HG03060 (cell line): ENCODE data around the gene LETM1.

ENCODE experiments used
- ATAC-seq: cut with Tn5 transposase; IDR thresholded peaks from one replicate; pipeline ENCODE4 v1.9.1; 2021; ENCODE audit warnings: low read depth, moderate number of reproducible peaks; ENCODE audit not compliant: unreplicated experiment

The LETM1 gene

DNA sequence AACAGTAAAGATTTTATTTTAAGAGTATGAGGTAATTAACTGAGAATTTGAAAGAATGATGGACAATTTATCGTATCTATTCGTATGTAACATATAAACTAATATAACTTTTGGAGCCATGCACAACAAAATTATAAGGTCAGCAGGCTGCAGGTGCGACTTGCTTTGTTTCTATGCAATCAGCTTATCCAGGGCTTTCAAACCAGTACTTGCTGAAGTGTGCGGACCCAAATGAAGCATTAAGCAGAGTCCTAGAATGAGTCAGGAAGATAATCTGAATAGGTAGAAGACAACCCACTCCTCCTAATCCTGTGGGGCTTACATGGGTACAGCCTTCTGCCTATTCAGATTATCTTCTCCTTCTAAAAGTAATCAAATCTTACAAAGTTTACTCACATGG lies 17.3 kb upstream of the LETM1 start:
- no peak for ATAC-seq

DNA sequence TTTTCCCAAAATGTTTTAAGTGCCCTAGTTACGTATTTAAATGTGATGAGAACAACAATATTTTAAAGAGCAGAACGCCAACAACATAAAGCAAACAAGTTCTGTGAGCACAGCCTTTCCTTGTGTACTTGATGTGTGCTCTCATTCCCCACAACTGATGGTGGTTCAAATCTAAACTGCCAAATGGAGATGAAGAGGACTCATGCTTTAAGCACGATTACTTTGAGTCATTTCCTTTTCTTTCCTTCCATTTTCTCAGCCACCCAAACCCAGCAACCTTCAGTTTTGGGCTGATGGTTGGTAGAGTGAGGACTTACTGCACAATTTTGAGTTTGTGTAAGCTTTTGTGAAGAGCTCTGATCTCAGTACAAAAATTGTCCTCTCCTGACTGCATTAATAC lies 16.9 kb upstream of the LETM1 start:
- ATAC-seq: no peak

DNA sequence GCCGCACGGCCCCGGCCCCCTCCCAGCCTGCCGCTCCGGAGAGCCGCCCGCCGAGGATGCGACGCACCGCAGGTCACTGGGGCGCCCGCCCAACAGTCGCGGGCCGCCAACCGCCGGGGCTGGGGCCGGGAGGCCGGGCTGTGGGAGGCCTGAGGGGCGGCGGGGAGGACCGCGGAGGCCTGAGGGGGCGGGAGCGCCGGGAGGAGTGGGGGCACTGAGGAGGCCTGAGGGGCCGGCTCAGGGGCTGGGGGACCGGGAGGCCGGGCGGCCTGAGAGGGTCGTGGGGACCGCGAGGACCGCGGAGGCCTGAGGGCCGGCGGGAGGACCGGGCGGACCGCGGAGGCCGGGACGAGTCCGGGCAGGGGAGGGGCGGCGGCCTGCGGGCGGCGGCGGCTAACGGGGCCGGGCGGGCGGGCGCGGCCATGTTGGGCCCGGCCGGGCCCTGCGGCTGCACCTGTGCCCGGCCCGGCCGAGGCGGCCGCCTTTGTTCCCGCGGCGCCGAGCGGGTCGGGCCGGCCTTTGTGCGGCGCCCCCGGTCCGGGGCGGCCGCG lies 15.6 kb upstream of the LETM1 start:
- ATAC-seq: no peak

DNA sequence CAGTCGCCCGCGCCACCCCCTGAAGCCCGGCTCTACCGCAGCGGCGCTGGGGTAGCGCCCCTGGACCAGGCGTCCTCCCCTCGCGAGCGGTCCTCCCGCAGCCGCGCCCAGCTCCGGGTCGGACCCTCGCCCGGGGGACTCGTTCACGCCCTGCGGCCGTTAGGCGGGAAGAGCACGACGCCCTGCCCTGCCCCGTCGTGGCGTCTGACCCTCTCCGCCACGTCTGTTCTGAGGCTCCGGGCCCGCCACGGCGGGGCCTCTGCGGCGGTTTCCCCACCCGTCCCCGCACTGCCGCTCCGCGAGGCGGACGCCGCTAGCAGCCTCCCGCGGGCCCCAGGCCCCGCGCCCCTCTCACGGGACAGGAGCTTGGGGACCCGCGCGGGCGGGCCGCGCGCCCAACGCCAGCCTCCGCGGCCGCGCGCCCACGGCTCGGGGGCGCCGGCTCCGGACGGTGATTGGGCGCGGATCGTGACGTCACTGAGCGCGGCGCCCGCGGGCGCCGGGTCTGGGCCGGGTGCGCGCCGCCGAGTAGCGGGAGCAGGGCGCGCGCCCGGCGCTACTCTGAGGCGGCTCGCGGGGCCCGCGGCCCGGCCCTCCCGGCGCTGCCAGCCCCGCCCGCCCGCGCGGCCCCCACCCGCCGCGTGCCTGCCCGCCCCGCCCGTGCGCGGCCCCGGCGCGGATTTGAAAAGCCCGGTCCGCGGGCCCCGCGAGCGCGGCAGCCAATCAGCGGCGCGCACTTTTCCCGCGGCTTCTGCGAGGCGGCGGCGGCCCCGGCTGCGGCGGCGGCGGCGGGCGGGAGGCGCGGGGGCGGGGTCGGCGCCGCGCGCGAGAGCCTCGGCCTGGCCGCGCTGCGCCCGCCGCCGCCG lies 14.9 kb upstream of the LETM1 start, which contains the start of gene NSD2:
Gene NSD2, plus strand, starts transcription at position 816 of the 866 bp plus-strand sequence. CDS start 29,262 bp downstream, outside the sequence.
- ATAC-seq: peak; percentile 23

DNA sequence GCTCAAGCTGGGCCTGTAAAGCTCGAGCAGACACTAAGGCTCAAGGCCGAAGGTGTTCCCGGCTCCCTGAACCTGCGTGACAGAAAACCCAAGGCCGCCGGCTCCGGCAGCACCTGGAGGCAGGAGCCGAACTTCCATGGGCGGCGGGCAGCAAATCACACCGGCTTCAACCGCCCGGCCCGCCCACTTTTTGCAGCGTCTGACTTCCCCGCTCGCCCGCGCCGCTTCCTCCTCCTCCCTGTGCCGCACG lies 14.3 kb upstream of the LETM1 start:
- ATAC-seq: peak; percentile 35

DNA sequence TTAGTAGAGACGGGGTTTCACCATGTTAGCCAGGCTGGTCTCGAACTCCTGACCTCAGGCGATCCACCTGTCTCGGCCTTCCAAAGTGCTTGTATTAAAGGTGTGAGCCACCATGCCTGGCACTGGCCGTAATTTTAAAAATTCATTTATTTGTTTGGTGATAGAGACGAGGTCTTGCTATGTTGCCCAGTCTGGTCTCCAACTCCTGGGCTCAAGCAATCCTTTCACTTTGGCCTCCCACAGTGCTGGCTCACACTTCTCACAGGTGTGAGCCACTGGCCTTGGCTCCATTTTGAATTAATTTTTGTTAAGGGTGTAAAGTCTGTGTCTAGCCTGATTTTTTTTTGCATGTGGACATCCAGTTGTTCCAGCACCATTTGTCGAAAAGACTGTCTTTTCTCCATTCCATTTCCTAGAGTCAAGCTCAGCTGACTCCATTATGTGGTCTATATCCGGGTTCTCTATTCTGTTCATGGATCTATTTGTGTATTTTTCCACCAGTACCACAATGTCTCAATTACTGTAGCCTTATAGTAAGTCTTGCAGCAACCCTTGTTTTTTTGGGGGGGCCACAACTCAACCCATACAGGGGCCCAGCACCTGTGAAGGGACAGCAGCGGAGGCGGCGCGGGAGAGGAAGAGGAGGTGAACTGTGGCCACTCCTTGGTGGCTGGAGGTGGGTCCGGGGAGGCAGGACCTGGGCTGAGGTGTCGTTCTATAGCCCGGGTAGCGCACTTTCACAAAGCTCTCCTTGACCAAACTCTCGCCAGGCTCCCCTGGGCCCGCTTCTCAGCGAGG lies 13.8 kb upstream of the LETM1 start:
- ATAC-seq: peak; percentile 4

DNA sequence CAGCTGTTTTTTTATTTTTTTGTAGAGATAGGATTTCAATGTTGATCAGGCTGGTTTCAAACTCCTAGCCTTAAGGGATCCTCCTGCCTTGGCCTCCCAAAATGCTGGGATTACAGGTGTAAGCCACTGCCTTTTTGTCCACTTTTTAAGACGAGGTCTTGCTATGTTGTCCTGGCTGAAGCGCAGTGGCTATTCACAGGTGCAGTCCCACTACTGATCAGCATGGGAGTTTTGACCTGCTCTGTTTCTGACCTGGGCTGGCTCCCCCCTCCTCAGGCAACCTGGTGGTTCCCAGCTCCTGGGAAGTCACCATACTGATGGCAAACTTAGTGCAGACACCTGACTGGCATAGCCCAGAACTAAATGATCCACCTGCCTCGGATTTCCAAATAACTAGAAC lies 13.0 kb upstream of the LETM1 start:
- ATAC-seq: no peak

DNA sequence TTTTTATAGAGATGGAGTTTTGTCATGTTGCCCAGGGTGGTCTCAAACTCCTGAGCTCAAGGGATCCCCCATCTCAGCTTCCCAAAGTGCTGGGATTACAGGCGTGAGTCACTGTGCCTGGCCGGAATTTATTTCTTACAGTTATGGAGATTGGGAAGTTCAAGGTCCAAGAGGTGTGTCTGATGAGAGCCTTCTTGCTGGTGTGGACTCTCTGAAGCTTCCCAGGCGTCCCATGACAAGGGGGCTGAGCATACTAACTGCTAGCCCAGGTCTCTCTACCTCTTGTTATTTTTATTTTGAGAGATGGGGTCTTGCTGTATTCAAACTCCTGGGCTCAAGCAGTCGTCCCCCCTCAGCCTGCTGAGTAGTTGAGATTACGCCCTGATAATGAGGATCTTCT lies 12.3 kb upstream of the LETM1 start:
- no peak for ATAC-seq

DNA sequence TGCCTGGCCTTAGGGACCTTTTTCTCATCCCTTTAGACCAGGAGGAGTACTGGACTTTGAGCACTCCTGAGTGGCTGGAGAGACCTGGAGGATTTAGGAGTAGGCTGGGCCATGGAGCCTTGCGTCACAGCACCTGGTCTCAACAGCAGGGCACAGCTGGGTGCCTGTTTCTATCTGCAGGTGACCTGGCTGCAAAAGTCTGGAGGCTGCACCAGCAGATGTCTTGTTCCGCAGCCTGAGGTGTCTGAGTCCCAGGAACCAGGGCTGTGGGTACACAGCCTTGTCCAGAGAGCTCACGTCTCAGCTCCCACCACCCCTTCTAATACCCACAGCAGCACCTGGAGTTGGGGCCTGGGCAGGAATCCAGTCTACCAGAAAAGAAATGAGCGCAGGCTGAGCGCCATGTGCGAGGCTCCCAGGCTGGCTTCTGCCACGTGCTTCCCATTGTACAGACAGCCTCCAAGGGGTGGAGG lies 10.3 kb upstream of the LETM1 start:
- ATAC-seq: no peak

DNA sequence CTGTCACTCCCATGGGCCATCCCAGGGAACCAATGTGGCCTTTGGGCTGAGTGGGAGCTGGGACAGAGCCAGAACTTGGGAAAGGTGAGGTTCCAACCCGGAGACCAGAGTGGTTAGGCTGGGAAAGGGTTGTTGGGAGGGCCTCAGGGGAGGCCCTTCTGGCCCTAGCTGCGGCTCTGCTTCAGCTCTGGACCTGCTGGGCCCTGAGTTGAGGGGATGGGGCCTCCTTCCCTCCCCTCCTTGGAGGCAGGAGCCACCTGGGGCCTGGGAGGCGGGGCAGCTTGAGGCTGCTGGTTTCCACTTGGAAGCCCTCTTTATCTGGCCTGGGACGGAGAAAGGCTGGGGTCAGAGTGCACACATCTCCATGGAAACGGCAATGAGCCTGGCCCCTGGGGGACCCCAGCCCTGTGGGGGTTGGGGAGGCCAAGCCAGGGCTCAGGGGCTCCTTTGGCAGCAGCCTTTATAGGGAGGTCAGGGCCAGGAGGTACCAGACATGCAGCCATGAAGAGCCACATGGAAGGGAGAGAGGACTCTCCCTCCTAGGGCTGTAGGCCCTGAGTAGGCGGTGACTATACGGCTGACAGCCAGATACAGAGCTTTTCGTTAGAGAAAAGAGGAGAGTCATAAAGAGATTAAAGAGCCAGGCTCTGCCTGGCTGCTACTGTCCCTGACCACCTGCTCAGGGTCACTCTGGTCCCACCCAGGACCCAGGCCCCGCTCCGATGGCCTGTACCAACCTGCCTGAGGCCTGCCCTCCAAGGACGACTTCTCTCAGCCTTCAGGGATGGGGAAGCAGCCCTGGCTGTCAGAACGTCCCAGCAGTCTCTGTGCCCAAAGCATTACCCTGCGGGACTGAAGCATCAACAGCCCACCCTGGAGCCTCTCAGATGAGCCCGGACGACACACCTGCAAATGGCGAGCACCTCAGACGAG lies 8.4 kb upstream of the LETM1 start:
- no peak for ATAC-seq

DNA sequence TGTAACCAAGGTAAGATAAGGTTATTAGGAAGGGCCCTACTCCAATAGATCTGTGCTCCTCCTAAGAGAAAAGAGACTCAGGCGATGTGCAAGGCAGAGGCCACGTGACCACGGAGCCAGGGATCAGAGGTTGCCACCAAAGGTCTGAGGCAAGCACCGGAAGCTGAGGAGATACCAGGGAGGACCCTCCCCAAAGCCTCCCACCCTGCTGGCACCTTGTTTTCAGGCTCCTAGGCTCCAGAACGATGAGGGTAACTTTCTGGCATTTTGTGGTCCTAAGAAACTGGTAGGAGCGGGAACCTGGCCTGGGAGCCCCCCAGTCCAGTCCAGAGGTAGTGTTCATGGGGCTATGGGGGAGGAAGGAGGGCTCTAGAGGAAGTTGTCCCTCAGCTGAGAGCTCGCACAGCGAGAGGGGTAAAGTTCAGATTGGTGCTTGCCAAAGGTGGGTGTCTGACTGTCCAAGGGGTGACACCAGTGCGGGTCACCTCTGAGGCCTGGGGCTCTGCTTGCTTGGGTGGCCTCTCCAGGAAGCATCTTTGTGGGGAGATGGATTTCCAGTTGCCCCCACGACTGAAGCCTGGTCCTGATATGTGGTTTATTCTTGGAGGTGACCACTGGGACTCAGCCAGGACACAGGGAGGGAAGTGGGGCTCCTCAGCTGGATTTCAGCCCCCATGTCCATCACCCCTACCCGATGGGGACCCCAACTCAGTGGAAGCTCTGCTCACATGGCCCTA lies 7.5 kb upstream of the LETM1 start:
- no peak for ATAC-seq

DNA sequence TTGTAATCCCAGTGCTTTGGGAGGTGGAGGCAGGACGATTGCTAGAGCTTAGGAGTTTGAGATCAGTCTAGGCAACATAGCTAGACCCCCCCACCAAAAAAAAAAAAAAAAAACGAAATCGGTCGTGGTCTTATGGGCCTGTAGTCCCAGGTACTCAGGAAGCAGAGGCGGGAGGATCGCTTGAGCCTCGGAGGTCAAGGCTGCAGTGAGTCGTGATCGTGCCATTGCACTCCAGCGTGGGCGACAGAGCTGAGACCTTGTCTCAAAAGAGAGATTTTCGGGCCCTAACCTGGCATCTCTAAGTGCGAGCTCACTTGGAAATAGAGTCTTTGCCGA lies 7.0 kb upstream of the LETM1 start:
- no peak for ATAC-seq

DNA sequence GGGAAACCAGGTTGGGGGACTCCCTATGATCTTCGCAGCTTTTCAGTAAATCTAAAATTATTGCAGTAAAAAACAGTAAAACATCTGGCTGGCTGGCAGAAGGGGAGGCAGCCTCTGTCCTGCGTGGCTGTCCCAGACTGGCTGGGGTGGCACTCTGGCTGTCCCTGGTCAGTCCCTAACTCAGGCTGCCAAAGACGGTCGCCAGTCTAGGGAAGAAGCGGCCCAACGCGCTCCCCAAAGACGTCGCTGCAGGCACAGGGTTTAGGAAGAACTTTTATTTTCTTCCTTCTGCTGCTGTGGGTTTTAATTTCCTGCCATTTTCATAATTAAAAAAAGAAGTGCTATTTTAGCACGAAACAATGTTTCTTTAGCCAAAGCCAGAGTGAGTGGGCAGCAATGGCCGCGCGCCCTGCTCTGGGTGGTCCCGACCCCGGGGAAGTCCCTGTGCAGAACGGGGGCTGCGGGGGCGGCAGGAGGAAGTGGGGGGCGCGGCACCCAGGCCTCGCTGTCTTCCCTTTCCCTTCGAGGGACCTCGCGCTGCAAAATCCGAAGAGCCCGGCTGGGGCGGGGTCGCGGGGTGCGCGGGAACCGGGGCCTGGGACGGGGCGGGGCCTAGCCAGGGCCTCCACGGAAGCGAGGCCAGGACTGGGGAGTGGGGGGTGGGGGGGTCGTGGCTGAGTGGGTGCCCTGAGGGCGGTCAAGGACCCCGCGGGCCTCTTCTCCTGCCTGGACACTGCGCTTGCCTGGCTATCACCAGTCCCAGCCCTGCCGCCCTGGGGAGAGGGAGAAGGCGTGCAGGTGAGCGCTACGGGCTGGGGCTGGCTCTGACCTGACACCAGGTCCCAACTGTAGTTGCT lies 6.3 kb upstream of the LETM1 start:
- no peak for ATAC-seq

DNA sequence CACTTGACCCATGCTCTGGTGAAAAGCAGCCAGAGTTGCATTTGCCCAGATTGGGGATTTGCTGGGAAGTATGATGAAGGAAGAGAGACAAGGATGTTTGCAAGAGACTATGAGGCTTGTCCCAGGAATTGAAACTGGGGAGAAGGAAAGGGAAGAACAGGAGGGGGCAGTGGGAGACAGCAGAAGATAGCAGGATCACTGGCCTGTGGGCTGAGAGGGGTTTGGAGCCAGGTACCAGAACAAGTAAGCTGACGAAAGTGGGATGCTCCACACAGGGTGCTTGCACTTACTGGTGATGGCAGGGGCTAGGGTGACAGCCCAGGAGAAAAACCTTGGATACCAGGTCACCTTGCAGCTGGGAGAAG lies 3.4 kb upstream of the LETM1 start:
- ATAC-seq: no peak

DNA sequence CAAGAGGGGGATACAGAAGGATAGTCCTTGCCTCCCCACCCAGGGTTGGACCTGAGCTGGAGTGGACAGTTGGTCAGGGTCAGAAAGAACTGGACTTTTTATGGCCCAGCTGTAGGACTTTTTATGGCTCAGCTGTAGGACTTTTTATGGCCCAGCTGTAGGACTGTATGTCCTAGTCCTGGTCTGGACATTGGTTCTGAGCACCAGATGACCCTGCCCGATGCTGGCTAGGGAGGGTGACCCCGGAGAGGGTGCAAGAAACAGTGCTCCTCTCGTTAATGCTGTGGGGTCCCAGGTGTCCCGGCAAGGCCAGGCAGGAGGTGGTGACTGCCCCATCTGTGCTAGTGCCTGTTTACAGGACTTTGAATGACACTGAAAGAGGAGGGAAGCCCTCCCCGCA lies 2.0 kb upstream of the LETM1 start:
- ATAC-seq: no peak

DNA sequence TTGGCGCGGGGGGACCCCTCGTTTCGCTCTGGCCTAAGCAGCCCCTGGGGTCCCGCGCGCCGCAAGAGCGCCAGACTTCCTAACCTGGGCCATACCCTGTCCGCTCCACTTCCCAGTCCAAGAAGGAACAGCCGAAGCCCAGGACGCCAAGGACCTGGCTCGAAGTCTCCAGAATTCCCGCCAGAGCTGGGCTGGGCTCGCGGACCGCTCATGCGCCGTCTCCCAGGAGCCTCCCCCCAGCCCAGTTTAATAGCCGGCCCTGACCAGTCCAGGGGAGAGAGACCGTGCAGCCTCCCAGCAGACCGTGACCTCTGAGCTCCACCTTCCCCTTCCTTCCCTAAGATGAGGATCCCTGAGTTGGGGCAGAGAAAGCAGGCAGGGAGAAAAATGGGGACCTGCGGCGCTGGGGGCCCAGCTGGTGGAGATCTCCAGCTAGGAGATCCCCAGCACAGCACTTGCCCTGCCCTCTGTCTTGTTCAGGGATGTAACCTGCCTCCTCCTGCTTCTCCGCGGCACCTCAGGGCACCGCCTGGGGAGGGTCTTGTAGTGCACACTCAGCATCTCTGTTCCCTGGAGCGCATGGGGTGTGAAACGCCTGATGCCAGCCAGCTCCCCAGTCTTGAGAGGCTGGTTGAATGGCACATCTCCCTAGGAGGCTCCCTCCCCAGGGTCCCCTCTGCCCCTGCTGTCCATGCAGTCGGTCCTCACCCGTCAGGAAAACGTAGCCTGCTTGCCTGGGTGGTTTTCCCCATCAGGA lies 1.2 kb upstream of the LETM1 start:
- no peak for ATAC-seq

DNA sequence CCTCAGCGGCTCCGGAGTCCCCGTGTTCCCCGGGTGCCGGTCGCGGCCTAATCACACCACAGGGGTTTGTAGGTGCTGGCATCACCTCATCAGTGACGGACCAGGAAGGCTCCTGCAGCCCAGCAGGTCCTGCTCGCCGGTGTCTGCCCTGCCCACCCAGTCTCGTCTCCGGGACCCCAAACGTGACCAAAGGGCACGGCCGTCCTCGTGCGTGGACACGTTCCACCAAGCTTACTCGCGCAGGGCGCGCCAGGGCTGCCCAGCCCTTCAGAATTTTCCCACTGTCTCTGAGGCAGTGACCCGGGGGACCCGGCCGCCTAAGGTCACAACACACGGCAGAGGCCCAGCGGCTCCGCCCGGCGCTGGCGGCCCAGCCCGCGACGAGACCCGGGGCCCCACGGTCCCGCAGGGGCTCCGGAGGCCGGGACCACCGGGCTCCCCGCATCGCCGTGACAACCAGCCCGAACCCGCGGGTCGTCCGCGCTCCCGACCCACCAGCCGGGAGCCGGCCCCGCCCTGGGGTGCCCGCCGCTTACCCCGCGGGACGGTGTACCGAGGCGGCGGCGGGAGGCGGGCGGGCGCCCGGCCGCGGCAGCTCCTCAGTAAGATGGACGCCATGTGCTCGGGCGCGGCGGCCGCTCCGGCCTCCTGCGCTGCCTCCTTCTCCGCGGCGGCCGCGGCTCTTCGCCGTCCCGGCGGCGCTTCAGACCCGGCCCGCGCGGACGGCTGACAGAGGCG lies 454 bp downstream of the LETM1 start:
- ATAC-seq: no peak

DNA sequence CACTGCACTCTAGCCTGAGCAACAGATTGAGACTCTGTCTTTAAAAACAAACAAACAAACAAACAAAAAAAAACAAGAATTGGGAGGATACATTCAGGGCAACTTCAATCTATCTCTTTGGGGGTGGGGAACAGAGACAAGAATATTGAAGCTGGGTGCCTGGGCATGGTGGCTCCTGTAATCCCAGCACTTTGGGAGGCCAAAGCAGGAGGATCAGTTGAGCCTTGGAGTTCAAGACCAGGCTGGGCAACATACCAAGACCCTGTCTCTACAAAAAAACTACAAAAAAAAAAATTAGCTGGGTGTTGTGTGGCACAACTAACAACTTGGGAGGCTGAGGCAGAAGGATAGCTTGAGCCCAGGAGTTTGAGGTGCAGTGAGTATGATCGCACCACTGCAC lies 1.2 kb downstream of the LETM1 start:
- ATAC-seq: no peak
